Kidney tubule cell (primary cell): ENCODE data around the gene USP14.
"Not testable (repeated sequence)": the region's sequence is repeated elsewhere in the genome, so short reads cannot be mapped to it uniquely, and the experiment has no call there.

Experiments used
- DNase-seq: peaks from one replicate; pipeline ENCODE4 v3.0.0-alpha.2; 2018; ENCODE audit warnings: low spot score

Gene USP14

DNA sequence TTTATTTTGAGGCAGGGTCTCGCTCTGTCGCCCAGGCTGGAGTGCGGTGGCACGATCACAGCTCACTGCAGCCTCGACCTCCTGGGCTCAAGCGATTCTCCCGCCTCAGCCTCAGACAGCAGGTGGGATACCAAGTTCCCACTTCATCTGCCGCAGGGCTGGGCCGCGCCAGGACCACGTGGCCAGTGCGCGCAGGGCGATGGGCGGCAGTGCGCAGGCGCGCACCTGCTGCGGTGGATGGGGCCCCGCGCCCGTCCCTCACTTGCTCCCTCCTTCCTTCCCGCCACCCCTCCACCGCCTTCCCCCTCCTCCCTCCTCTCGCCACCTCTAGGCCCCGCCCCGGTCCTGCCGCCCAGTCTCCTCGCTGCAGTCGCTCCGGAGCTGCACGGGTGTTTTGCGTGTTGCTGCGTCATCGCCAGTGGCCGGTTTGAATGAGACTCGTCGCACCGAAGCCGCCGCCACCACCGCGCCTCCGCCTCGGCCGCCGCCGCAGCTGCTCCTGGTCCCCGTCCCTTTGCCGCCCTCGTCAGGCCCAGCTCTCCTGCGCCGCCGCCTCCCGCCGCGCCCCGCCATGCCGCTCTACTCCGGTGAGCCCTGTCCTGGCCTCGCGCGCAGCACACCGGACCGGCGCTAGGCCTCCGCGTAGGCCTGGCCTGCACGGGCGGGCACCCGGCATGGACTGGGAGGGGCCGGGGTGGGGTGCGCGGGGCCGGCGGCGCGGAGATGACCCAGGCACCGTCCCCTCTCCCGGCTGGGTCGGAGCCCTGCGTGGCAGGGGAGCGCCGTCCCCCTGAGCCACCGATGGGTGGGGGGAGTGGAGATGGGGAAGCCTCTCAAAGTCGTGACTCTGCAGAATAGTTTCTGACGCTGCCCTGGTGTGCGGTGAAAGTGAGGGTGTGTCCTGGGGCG, at the start of gene USP14:
USP14 (plus strand) TSS at position 430 of the 909 bp plus-strand sequence; CDS start at position 572, 142 bp downstream.
- peak; percentile 97 for DNase-seq

- not testable (repeated sequence) for DNase-seq
These were observed 49.7 kb upstream of the USP14 start for GRCh38 chr18:108665-109063.

DNA sequence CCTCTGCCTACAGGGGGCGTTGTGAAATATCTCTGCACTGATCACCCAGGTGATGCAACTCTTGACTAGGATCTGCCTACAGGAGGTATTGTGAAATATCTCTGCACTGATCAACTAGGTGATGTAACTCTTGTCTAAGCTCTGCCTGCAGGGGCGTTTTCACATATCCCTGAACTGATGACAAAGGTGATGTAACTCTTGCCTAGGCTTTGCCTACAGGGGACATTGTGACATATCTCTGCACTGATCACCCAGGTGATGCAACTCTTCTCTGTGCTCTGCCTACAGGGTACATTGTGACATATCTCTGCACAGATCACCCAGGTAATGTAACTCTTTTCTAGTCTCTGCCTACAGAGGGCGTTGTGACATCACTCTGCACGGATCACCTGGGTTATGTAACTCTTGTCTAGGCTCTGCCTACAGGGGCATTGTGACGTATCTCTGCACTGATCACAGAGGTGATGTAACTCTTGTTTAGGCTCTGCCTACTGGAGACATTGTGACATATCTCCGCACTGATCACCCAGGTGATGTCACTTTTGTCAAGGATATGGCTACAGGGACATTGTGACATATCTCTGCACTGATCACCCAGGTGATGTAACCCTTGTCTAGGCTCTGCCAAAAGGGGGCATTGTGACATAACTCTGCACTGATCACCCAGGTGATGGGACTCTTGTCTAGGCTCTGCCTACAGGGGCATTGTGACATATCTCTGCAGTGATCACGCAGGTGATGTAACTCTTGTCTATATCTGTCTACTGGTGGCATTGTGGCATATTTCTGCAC, 49.0 kb upstream of the USP14 start:
- DNase-seq = peak; percentile 78

GRCh38 chr18:109922-110261, 48.5 kb upstream of the USP14 start:
- DNase-seq = not testable (repeated sequence)

GRCh38 chr18:110351-111201, 47.8 kb upstream of the USP14 start:
- DNase-seq = peak; percentile 41

DNA sequence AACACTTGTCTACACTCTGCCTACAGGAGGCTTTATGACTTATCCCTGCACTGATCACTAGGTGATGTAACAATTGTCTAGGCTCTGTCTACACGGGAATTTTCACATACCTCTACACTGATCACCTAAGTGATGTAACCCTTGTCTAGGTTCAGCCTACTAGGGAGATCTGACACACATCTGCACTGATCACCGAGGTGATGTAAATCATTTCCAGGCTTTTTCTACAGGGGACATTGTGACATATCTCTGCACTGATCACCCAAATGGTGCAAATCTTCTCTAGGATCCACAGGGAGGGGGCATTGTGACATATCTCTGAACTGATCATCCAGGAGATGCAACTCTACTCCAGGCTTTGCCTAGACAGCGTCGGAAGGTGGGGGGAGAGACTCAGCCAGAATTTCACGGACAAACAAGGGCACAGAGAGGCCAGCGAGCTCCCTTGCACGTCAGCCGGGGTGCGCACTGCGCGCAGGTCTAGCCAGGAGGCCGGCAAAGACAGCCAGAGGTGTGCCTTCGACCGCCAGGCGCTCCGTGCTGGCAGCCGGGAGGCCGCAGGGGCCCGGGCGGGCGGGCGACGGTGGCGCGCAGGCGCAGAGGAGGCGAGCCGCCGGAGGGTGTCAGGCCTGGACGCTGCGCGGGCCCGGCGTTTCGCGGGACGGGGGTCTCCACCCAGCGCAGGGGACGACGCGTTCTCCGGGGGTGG, 46.9 kb upstream of the USP14 start:
- peak; percentile 82 for DNase-seq

DNA sequence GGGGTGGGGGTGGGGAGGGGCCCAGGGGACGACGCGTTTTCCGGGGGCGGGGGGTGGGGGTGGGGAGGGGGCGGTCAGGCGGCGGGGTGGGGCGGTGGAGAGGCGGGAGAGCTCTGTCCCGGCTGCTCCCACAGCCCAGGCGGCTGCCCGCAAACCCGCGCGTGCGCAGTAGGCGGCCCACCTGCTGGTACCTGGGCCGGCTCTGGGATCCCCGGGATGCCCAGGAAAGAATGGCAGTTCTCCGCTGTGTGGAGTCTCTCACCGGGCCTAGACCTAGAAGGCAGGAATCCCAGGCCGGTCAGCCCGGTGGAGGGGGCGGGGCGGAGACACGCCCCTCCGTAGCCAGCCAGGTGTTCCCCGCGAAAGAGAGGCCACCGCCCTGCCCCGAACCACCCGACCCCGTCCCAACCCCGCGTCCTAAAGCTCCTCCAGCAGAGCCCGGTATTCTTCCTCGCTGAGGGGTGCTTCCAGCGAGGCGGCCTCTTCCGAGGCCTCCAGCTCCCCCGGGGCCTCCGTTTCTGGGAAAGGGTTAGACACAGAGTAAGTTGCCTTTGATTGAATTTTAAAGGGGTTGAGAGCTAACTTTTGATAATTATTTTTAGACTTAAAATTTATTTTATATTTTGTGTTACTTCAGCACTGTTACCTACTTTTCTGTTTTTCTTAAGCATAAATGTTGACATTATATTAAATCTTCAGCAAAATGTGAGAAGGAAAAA, 46.2 kb upstream of the USP14 start:
- DNase-seq = not testable (repeated sequence)

- DNase-seq = not testable (repeated sequence)
These were observed 37.7 kb upstream of the USP14 start for GRCh38 chr18:120539-121260.

DNA sequence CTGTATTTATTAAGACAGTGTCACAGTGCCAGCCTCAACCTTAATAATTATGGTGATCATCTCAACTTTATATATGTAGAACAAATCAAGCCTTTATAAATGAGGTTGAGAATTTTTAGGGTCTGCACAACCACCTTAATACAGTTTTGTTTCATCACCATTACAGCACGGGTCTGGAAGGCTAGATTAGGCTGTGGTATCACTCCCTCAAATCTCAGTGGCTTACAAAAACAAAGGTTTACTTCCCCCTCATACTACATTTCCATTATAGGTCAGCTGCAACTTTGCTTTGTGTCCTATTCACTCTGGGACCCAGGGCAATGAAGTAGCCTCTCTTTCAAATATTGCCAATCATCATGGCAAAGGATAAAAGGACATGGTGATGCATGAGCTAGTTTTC, 23.3 kb upstream of the USP14 start:
- no peak for DNase-seq

DNA sequence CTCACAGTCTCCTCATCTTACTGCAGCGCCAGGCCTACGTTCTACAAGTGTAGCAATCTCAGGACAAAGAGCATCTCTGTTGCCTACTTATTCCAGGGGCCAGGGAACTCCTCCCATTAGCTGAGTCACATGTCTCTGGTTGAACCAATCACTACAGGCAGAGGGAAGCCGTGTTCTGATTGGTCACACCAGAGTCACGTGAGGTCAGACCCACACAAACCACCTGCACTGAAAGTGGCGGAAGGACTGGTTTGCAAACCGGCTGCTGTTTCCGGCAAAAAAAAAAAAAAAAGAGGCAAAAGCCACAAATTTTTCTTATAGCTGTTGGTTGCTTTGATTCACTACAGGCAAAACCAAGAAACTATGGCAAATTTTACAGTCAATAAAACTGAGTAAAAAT, 21.9 kb upstream of the USP14 start:
- DNase-seq = no peak

DNA sequence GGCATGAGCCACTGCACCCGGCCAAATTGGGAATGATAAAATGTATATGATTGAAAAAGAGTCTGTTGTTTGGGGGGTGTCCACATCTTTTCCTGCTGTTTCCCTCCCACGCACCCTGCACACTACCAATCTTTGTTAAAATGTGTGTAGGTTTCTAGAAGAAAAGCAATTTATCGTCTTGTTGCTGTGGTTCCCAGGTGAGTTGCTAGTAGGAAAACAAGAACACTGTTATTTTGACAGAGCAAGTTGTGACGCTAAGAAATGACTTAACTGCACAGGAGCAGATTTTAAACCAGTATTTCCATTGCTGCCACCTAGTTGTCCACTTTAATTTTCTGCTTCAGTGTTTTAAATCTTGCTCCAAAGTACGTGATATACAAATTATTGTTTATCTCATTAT, 21.0 kb upstream of the USP14 start:
- DNase-seq = no peak

- DNase-seq = no peak
These were observed 17.6 kb upstream of the USP14 start for GRCh38 chr18:140670-141266.

GRCh38 chr18:142624-143296, 15.6 kb upstream of the USP14 start:
- DNase-seq = not testable (repeated sequence)

GRCh38 chr18:148841-149240, 9.5 kb upstream of the USP14 start:
- DNase-seq = no peak

GRCh38 chr18:154151-154550, 4.2 kb upstream of the USP14 start:
- DNase-seq = no peak

- DNase-seq = no peak
These were observed 2.7 kb upstream of the USP14 start for GRCh38 chr18:155688-156087.

DNA sequence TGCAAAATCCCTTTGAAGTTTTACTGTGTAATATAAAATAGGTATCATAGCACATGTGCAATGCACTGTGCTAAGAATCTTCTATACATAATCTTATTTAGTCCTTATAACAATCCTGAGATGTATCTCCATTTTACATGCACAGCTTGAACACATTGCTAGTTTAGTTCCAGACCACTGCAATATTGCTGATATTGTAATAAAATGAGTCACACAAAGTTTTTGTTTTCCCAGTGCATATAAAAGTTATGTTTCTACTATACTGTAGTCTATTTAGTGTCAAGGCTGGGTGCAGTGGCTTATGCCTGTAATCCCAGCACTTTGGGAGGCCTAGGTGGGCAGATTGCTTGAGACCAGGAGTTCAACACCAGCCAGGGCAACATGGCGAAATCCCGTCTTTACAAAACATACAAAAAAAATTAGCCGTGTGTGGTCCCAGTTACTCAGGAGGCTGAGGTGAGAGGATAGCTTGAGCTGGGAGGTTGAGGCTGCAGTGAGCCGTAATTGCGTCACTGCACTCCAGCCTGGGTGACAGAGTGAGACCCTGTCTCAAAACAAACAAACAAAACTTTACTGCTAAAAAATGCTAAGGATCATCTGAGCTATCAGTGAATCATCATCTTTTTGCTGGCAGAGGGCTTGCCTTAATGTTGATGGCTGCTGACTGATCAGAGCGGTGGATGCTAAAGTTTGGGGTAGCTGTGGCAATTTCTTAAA, 1.7 kb upstream of the USP14 start:
- DNase-seq = no peak

GRCh38 chr18:159037-159652, 788 bp downstream of the USP14 start:
- DNase-seq = peak; percentile 25
